GM12878 (cell line): ENCODE data around the gene UVRAG. TPM values are rescaled to one million over a fixed set of nuclear protein-coding genes. Genes with fewer than 3 reads are reported as not detected.

Experiments used
- ATAC-seq: fragments of 200-7000 bp; cut with Tn5 transposase; 3 replicates; pipeline ENCODE4 v1.9.1; 2020; ENCODE audit warnings: mild to moderate bottlenecking, moderate library complexity
- BruUV-seq: library from RNA; stranded (reverse); fragments of 400-500 nt; replicated peaks from 2 replicates; lab custom pipeline; 2021; lab: Mats Ljungman, UMichigan
- CTCF ChIA-PET: fragments of 300-600 bp; sonication (Branson Sonifier 250); formaldehyde crosslinking; extraction: SDS; loops from one replicate; lab custom pipeline; 2021; ENCODE audit warnings: inconsistent platforms; lab: Yijun Ruan, JAX
- POLR2A ChIA-PET: fragments of 350-600 bp; formaldehyde crosslinking; extraction: SDS; loops from one replicate; lab custom pipeline; 2021; ENCODE audit warnings: inconsistent platforms; lab: Charles Lee
- RAD21 ChIA-PET: fragments of 300-600 bp; sonication (Branson Sonifier 250); formaldehyde crosslinking; loops from one replicate; lab custom pipeline; 2023; ENCODE audit warnings: antibody characterized with exemption; ENCODE audit not compliant: unreplicated experiment; lab: Charles Lee
- SMC1A ChIA-PET: fragments of 300-600 bp; sonication (Branson Sonifier 250); formaldehyde crosslinking; loops from one replicate; lab custom pipeline; 2023; ENCODE audit not compliant: unreplicated experiment, uncharacterized antibody; lab: Charles Lee
- DNase-seq: peaks from one replicate; pipeline ENCODE4 v3.0.0-alpha.2; 2011; ENCODE audit warnings: low read depth, low spot score
- FAIRE-seq: peaks from 3 replicates; lab custom pipeline; 2011; peaks lifted over from hg19 to GRCh38; lab: Jason Lieb, UNC
- H2AFZ ChIP-seq: 2 replicates; pipeline ENCODE4 v1.6.0; 2011; ENCODE audit warnings: low read depth, low read length, control low read depth; ENCODE audit not compliant: control insufficient read depth
- H3K27ac ChIP-seq: 2 replicates; pipeline ENCODE4 v1.5.1; 2011; ENCODE audit warnings: control low read depth; ENCODE audit not compliant: control insufficient read depth, insufficient read depth
- H3K27me3 ChIP-seq, 2 experiments: replicated peaks in 1 of 2; 2 replicates each; pipeline versions ENCODE4 v1.6.0 to v1.6.1; 2011; ENCODE audit warnings: low read length in 1 of 2; ENCODE audit not compliant: control insufficient read depth in 2 of 2, insufficient read depth in 2 of 2
- H3K36me3 ChIP-seq, 2 experiments: 2 replicates each; pipeline ENCODE4 v1.5.1; 2011; ENCODE audit warnings: low read length in 1 of 2; ENCODE audit not compliant: control insufficient read depth in 2 of 2, insufficient read depth in 2 of 2
- H3K4me1 ChIP-seq: 2 replicates; pipeline ENCODE4 v1.6.1; 2011; ENCODE audit warnings: mild to moderate bottlenecking, low read length, moderate library complexity, mixed read lengths; ENCODE audit not compliant: control insufficient read depth, insufficient read depth
- H3K4me2 ChIP-seq: 2 replicates; pipeline ENCODE4 v1.6.0; 2011; ENCODE audit warnings: control low read depth; ENCODE audit not compliant: control insufficient read depth, insufficient read depth
- H3K4me3 ChIP-seq: fragments of 200-600 bp; sonication (generic); 2 replicates; pipeline ENCODE4 v1.5.1; 2016
- H3K79me2 ChIP-seq: 2 replicates; pipeline ENCODE4 v1.6.0; 2011; ENCODE audit warnings: low read length; ENCODE audit not compliant: control insufficient read depth, insufficient read depth
- H3K9ac ChIP-seq: 2 replicates; pipeline ENCODE4 v1.8.0; 2011; ENCODE audit warnings: low read length, control low read depth, mixed read lengths; ENCODE audit not compliant: control insufficient read depth, insufficient read depth
- H3K9me3 ChIP-seq: replicated peaks from 3 replicates; pipeline ENCODE4 v1.5.1; 2011; ENCODE audit warnings: mild to moderate bottlenecking, low read length; ENCODE audit not compliant: control insufficient read depth, insufficient read depth
- H4K20me1 ChIP-seq: 2 replicates; pipeline ENCODE4 v1.6.0; 2011; ENCODE audit not compliant: control insufficient read depth, insufficient read depth
- DPF2 ChIP-seq: fragments of 450-650 bp; IDR thresholded peaks from 2 replicates; pipeline ENCODE4 v1.6.1; 2017; ENCODE audit warnings: mild to moderate bottlenecking
- HDAC2 ChIP-seq: fragments of 200-600 bp; sonication (generic); IDR thresholded peaks from 2 replicates; pipeline ENCODE4 v1.6.1; 2017
- JUNB ChIP-seq: IDR thresholded peaks from 2 replicates; pipeline ENCODE4 v1.6.1; 2016; ENCODE audit warnings: antibody characterized with exemption, mild to moderate bottlenecking
- NFXL1 ChIP-seq: fragments of 450-650 bp; IDR thresholded peaks from 2 replicates; pipeline ENCODE4 v1.6.1; 2017; ENCODE audit warnings: antibody characterized with exemption, mild to moderate bottlenecking, borderline replicate concordance
- NFYB ChIP-seq: IDR thresholded peaks from 2 replicates; pipeline ENCODE4 v1.6.1; 2011; ENCODE audit warnings: low read depth, mild to moderate bottlenecking, low read length, improper control_type of control experiment, moderate library complexity; ENCODE audit not compliant: insufficient read depth
- STAT1 ChIP-seq: fragments of 450-650 bp; conservative IDR thresholded peaks from 2 replicates; pipeline ENCODE4 v1.6.1; 2014; ENCODE audit warnings: antibody characterized with exemption, mild to moderate bottlenecking
- in situ Hi-C: fragments of 300-500 bp; cut with MboI; formaldehyde crosslinking; loops from 9 replicates; pipeline ENCODE4 v1.14.3; 2018; ENCODE audit warnings: mixed read lengths
- intact Hi-C: fragments of 100-400 bp; cut with micrococcal nuclease; formaldehyde crosslinking; loops from one replicate; pipeline ENCODE4 v1.14.2; 2022; ENCODE audit not compliant: unreplicated experiment
- polyA plus RNA-seq, 11 experiments: library from polyadenylated mRNA; depleted of rRNA in 4 of 11; unstranded in 6 of 11; stranded (reverse) in 5 of 11; fragments of >200 nt; fragmentation: Nextera tagmentation in 4 of 11; fragmentation: Illumina TruSeq in 1 of 11; extraction: Ambion mirVana in 4 of 11; extraction: Trizol in 1 of 11; gene quantifications; 1 replicate in 1 of 11; 2 replicates in 10 of 11; pipeline versions ENCODE4 v1.2.1 to v1.2.3, GENCODE V29; 2011 to 2016; ENCODE audit warnings: inconsistent platforms in 2 of 11, missing spikeins in 2 of 11, low read depth in 1 of 11
- total RNA-seq, 4 experiments: library from RNA; depleted of rRNA in 3 of 4; stranded (reverse); fragments of >200 nt in 3 of 4; fragmentation: Illumina TruSeq in 1 of 4; extraction: Trizol in 1 of 4; gene quantifications; 2 replicates each; pipeline versions ENCODE4 v1.2.1 to v1.2.3, GENCODE V29; 2013 to 2021
- TF ChIP-seq, protein P1 (sequence below): IDR thresholded peaks from 2 replicates; pipeline ENCODE4 v1.6.1; 2011; ENCODE audit warnings: low read depth, mild to moderate bottlenecking, low read length, moderate library complexity, borderline replicate concordance; ENCODE audit errors: extremely low read depth

Gene UVRAG
- total and polyA plus RNA-seq, 10 of the 15 experiments (the other 5 are each of a cell fraction or from before 2014, with no cell fraction given) = 7.0 to 43.4 (median 37.0) TPM

DNA sequence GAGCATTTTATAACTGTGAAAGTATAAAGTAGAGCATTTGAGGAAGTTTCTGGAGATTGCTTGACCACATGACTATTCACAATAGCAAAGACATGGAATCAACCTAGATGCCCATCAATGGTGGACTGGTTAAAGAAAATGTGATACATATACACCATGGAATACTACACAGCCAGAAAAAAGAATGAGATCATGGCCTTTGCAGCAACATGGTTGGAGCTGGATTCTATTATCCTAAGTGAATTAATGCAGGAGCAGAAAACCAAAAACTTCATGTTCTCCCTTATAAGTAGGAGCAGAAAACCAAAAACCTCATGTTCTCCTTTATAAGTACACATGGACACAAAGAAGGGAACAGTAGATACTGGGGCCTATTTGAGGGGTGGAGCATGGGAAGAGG is 30.3 kb downstream of the UVRAG start (continued):
- TF ChIP-seq, protein P1, sequence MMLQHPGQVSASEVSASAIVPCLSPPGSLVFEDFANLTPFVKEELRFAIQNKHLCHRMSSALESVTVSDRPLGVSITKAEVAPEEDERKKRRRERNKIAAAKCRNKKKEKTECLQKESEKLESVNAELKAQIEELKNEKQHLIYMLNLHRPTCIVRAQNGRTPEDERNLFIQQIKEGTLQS = no peak
- TF ChIP-seq STAT1 = no peak
- no peak for TF ChIP-seq NFXL1
- no peak for TF ChIP-seq DPF2
- no peak for TF ChIP-seq HDAC2

DNA sequence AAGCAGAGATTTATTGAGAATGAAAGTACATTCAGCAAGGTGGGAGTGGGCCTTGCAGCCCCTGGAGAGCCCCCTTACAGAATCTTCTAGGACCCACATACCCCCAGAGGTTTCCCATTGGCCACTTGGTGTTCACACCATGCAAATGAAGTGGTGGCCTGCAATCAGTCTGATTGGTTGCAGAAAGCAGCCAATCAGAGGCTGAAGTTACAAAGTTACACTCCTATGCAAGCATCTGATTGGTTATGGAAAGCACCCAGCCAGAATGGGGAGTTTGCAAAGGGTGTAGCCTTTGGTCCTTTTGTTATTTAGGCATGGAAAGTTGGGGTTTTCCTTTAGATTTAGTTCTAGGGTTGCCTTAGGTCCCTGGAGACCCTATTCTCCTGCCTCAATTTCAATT is 34.9 kb downstream of the UVRAG start:
- Histone ChIP-seq H3K27me3 (no peaks in the 10 kb centered on the region), H3K36me3 (peaks cover 2 to 13% of the 10 kb centered on the region in 2 experiments), H2AFZ (no peak overlapping the region), H3K4me3 (no peak overlapping the region), H3K79me2 (peaks cover 76% of the 10 kb centered on the region), H3K9ac (no peak overlapping the region), H3K27ac (no peak overlapping the region), H4K20me1 (no peaks in the 10 kb centered on the region), H3K9me3 (peaks cover 3% of the 10 kb centered on the region; the same call in 2 of the 3 replicates), H3K4me1 (peaks cover 7% of the 10 kb centered on the region), H3K4me2 (peak overlapping the region; percentile 24)
- ChIA-PET CTCF (interaction anchor here (1.2 kb wide), 1 partner anchor 47 kb away, joined by 4 read pairs; no protein-coding TSS in a partner anchor), POLR2A (no interaction called here), SMC1A (interaction anchor here (1.6 to 1.9 kb wide), 2 partner anchors 10 to 13 kb away, joined by 7 to 9 read pairs; no protein-coding TSS in a partner anchor), RAD21 (no interaction called here)
- no peak for DNase-seq
- ATAC-seq = peak; percentile 70
- BruUV-seq = no TSS peak
- FAIRE-seq = no peak
- in situ Hi-C loops = no loop called here
- intact Hi-C loops = no loop called here
- TF ChIP-seq JUNB (no peak), NFYB (peak; percentile 72)
